Astrocyte (in vitro differentiated cells and primary cell): Measurements from ENCODE around the gene HSD3B7.

Experiments used
- CTCF ChIP-seq: IDR thresholded peaks from 2 replicates; pipeline ENCODE4 v1.5.1; 2011; ENCODE audit warnings: low read depth, mild to moderate bottlenecking, inconsistent platforms, low read length, moderate library complexity; ENCODE audit not compliant: insufficient read depth
- EZH2 ChIP-seq: IDR thresholded peaks from 2 replicates; pipeline ENCODE4 v1.6.1; 2012; ENCODE audit warnings: mild to moderate bottlenecking, low read length, inconsistent platforms; ENCODE audit not compliant: insufficient read depth

- TF ChIP-seq CTCF (no peak), EZH2 (no peak)
Measured at GRCh38 chr16:31006086-31006385, 21.0 kb downstream of the HSD3B7 start.
